ENCODE results near the gene XDH. TPM values are rescaled to one million over a fixed set of nuclear protein-coding genes. Genes with fewer than 3 reads are reported as not detected.

Gene XDH
- total RNA-seq, 1 donor from 2014 or later: 7.5 TPM

DNA sequence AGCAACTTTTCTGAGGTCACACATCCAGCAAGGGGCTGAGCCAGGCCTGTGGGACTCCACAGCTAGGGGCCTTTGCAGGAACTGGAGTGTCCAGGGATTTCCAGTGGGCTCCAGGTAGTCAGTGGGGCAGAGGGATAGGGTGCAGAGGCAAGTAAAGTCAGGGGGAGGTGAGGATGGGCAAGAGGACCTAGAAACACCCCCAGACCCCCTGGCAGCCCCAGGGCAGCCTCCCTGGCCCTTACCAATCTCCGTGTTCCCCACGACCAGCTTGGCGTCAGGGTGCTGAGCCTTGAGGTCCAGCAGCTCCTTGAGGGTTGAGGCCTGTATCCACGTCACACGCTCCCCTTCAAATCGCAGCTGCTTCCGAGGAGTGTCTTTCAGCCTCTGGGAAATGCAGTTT is 28.4 kb downstream of the XDH start:
- no peak for DNase-seq (ENCODE audit: low spot score)
- Histone ChIP-seq H3K27me3 (no peaks in the 10 kb centered on the region), H3K4me1 (no peaks in the 10 kb centered on the region), H3K9me3 (ENCODE audit: low read depth) (no peaks in the 10 kb centered on the region), H3K4me2 (no peak overlapping the region), H3K9ac (no peak overlapping the region), H2AFZ (replicated peaks) (no peak overlapping the region), H3K4me3 (no peak overlapping the region), H3K79me2 (ENCODE audit: low read depth) (no peaks in the 10 kb centered on the region), H3K27ac (no peak overlapping the region), H3F3A (ENCODE audit: low read depth) (no peaks in the 10 kb centered on the region), H4K20me1 (ENCODE audit: low read depth) (no peaks in the 10 kb centered on the region), H3K36me3 (no peaks in the 10 kb centered on the region)
- H3K9me3 Mint-ChIP-seq: no peaks in the 10 kb centered on the region
- no peaks in the 10 kb centered on the region for H3K36me3 Mint-ChIP-seq
- no peak overlapping the region for H3K4me3 Mint-ChIP-seq
- peaks cover 4% of the 10 kb centered on the region for H3K27me3 Mint-ChIP-seq (ENCODE audit: insufficient read depth, low read depth)
- TF ChIP-seq CTCF (IDR thresholded peaks at IDR 0.05): no peak
- no peak for TF ChIP-seq EZH2 (IDR thresholded peaks at IDR 0.05)
- no peak for TF ChIP-seq EZH2phosphoT487 (IDR thresholded peaks at IDR 0.05)
- no peak overlapping the region for H3K27ac Mint-ChIP-seq
- H3K4me1 Mint-ChIP-seq: no peaks in the 10 kb centered on the region

GRCh38 chr2:31384771-31385276 is 29.7 kb downstream of the XDH start:
- Histone ChIP-seq H3F3A (ENCODE audit: low read depth) (no peaks in the 10 kb centered on the region), H3K4me2 (no peak overlapping the region), H3K27me3 (no peaks in the 10 kb centered on the region), H3K4me1 (no peaks in the 10 kb centered on the region), H3K36me3 (no peaks in the 10 kb centered on the region), H3K27ac (no peak overlapping the region), H3K4me3 (no peak overlapping the region), H3K9ac (no peak overlapping the region), H3K9me3 (ENCODE audit: low read depth) (no peaks in the 10 kb centered on the region), H2AFZ (replicated peaks) (no peak overlapping the region), H3K79me2 (ENCODE audit: low read depth) (no peaks in the 10 kb centered on the region), H4K20me1 (ENCODE audit: low read depth) (no peaks in the 10 kb centered on the region)
- no peak for DNase-seq (ENCODE audit: low spot score)
- H3K4me1 Mint-ChIP-seq: no peaks in the 10 kb centered on the region
- peaks cover 4% of the 10 kb centered on the region for H3K27me3 Mint-ChIP-seq (ENCODE audit: insufficient read depth, low read depth)
- H3K36me3 Mint-ChIP-seq: no peaks in the 10 kb centered on the region
- H3K9me3 Mint-ChIP-seq: no peaks in the 10 kb centered on the region
- H3K4me3 Mint-ChIP-seq: no peak overlapping the region
- no peak for TF ChIP-seq EZH2 (IDR thresholded peaks at IDR 0.05)
- no peak for TF ChIP-seq CTCF (IDR thresholded peaks at IDR 0.05)
- no peak for TF ChIP-seq EZH2phosphoT487 (IDR thresholded peaks at IDR 0.05)
- H3K27ac Mint-ChIP-seq: no peak overlapping the region

DNA sequence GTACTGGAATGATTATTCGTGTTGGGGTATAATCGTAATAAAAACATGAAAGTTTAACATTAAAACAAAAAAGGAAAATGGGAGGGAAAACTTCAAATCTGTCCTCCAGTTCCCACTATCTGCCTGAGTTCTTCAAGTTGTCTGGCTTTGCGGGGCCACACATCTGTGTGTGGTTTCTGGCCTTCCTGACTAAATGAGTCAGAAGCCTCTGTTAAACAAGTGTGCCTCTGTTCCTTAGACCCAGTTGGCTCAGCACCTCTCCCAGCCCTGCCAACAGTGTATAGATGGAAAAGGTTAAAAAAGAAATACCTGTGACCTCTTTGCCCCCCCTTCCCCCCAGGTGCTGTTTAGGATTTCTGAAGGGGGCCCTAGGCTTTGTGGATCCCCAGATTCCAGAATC is 30.2 kb downstream of the XDH start:
- Histone ChIP-seq H3K4me1 (no peaks in the 10 kb centered on the region), H2AFZ (replicated peaks) (no peak overlapping the region), H3F3A (ENCODE audit: low read depth) (no peaks in the 10 kb centered on the region), H3K36me3 (no peaks in the 10 kb centered on the region), H3K27me3 (no peaks in the 10 kb centered on the region), H3K79me2 (ENCODE audit: low read depth) (no peaks in the 10 kb centered on the region), H3K4me3 (no peak overlapping the region), H3K9ac (no peak overlapping the region), H3K4me2 (no peak overlapping the region), H4K20me1 (ENCODE audit: low read depth) (no peaks in the 10 kb centered on the region), H3K9me3 (ENCODE audit: low read depth) (no peaks in the 10 kb centered on the region), H3K27ac (no peak overlapping the region)
- no peaks in the 10 kb centered on the region for H3K36me3 Mint-ChIP-seq
- no peaks in the 10 kb centered on the region for H3K4me1 Mint-ChIP-seq
- H3K4me3 Mint-ChIP-seq: no peak overlapping the region
- peaks cover 4% of the 10 kb centered on the region for H3K27me3 Mint-ChIP-seq (ENCODE audit: insufficient read depth, low read depth)
- TF ChIP-seq EZH2phosphoT487 (IDR thresholded peaks at IDR 0.05) (no peak), EZH2 (IDR thresholded peaks at IDR 0.05) (no peak), CTCF (IDR thresholded peaks at IDR 0.05) (no peak)
- no peak for DNase-seq (ENCODE audit: low spot score)
- no peaks in the 10 kb centered on the region for H3K9me3 Mint-ChIP-seq
- no peak overlapping the region for H3K27ac Mint-ChIP-seq
